Mucosa of gallbladder (tissue), 1 donor: ENCODE results near the gene VGLL2. TPM values are rescaled to one million over a fixed set of nuclear protein-coding genes. Genes with fewer than 3 reads are reported as not detected.

Experiments used
- DNase-seq: peaks from one replicate; pipeline ENCODE4 v3.0.0-alpha.2; 2020; ENCODE audit warnings: low spot score
- total RNA-seq: library from RNA; stranded (reverse); gene quantifications from one replicate; pipeline ENCODE4 v1.2.1, GENCODE V29; 2021
- donor health status: DM: no; HTN: no; CAD: no.

The VGLL2 gene
- total RNA-seq, 1 donor from 2014 or later = not detected

GRCh38 chr6:117268924-117269323, 3.6 kb downstream of the VGLL2 start:
- DNase-seq = no peak

DNA sequence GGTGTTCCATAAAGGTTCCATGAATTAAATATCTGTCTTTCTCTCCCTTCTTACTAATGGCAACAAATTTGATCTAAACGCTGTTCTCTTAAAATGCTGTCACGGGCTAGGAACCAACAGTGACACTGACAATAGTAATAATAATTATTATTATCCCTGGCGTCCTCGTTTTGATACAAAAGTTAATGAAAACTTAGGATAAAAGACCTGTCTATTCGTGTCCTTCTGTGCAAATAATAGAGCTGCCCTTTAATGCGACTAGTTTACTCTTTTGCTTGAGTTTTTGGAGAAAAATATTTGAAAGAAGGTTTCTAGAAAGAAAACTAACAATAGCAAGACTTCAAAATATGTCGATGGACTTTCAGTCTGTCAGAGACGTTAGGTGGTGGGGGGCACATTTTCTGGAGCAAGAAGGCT, 4.3 kb downstream of the VGLL2 start:
- DNase-seq = no peak

GRCh38 chr6:117270055-117270842, 4.9 kb downstream of the VGLL2 start:
- DNase-seq = no peak

GRCh38 chr6:117270843-117271507, 5.6 kb downstream of the VGLL2 start:
- no peak for DNase-seq

DNA sequence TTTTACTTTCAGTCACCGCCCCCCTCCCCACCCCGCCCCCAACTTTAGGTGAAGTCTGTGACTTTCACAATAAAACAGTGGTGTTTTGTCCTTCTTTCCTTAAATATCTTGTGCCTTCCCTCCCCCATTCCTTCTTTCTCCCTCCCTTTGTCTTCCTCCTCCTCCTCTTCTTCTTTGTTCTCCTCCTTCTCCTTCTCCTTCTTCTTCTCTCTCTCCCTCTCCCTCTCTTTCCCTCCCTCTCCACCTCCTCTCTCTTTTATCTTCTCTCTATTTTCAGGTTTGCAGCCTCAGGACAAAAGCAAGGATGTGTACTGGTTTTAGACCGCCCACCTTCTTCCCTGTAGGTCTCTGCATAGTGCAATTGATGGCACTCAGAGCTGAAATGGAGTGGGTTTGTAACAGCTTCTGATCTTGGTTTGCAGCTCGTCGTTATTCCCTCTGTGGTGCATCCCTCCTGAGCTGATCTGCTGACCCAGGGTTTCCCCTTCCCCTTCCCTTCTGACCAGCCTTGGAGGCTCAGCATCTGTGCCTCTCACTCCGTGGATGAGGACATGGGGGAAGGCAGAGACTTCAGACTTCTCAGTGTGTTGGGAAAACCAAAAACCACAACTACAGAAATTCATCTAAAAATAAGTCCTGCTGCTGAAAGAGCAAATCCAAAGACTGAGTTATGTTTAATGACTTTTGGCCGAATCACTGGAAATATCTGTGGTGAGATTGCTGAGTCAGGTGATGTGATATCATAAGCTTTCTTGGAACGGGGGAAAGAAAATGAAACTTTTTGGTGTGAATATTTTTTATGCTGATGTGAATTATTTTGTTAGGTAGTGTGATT, 6.9 kb downstream of the VGLL2 start:
- no peak for DNase-seq

DNA sequence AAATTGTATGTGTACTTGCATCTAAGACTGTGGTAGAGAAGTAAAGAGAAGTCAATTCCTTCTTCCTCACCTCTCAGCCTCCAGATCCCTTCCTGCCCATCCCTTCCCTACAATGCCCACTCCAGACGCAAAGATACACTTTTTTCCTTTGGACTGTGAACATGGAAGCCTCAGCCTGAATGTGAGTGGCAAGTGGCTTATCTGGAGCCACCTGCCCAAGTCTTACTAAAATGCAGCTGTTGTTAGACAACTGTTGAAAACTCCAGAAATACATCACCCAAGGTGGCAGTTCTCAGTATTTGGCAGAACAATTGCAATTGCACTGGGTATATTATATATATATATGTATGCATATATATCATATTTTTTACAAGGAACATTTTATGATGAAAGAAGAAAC, 7.5 kb downstream of the VGLL2 start:
- DNase-seq = no peak

- no peak for DNase-seq
These were observed 9.8 kb downstream of the VGLL2 start for GRCh38 chr6:117275205-117275604.

DNA sequence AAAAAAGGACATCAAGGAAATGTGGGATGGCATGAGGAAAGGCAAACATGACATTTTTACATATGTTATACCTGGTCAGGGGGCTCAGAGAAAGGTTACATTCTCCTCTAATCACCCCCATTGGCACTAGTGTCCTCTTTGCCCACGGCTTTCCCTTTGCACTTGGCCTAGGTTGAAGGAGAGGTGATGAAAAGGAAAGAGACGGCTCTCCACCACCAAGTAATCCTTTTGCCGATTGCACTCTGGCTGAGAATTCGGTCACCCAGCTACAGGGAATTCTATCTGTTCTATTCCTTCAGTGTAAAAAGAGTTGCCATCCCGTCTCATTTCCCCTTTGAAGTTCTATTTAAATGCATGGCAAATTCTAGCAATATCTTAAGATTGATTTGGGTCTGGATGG, 10.4 kb downstream of the VGLL2 start:
- no peak for DNase-seq

- DNase-seq = no peak
These were observed 11.5 kb downstream of the VGLL2 start for GRCh38 chr6:117276778-117277316.

GRCh38 chr6:117280922-117281321, 15.6 kb downstream of the VGLL2 start:
- no peak for DNase-seq

GRCh38 chr6:117288083-117288715, 22.8 kb downstream of the VGLL2 start:
- DNase-seq = no peak

- no peak for DNase-seq
These were observed 25.0 kb downstream of the VGLL2 start for GRCh38 chr6:117290173-117290846.

DNA sequence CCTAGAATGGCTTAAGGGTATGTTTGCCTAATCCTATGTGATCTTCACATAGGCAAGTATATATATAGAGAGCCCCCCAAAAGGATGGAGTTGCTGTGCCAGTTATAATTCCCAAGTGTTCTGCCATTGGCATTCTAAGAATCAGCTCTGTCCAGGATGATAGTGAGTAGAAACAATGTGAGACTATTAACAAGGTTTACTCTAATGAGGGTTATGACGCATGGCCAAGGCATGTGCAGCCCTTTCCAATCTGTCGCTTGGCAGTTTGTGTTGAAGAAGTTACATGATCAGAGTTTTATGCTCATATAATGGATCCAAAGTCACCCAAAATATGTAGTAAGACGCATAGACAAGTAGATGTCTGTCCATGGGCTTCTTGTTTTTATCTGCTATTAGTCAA, 33.6 kb downstream of the VGLL2 start:
- no peak for DNase-seq

GRCh38 chr6:117303323-117303722, 38.0 kb downstream of the VGLL2 start:
- no peak for DNase-seq

- DNase-seq = no peak
These were observed 39.1 kb downstream of the VGLL2 start for GRCh38 chr6:117304446-117304845.

DNA sequence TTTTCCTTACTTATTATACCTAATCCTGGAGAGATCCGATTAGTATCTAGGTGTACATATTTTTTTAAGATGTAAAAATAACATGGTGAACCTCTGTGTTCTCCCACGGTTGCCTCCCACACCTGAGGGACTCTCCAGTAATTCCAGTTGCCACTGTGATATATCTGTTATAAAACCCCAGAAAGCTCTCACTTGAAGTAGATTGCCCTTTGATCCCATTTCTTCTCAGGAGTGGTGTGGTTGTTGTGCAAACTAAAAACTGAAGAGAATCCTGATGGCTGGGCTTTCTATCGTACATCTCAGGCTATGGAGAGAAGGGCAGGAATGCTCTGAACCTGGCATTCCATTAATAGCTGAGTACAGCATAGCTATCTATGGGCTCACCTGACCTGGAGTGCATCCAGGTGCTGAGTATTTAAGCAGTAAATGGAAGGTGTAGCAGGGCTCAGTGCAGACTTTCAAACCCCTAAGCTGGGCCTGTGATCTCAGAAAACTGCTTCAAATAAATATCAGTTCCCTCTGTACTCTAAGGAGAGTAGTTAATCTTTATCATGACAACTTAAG, 41.0 kb downstream of the VGLL2 start:
- no peak for DNase-seq

DNA sequence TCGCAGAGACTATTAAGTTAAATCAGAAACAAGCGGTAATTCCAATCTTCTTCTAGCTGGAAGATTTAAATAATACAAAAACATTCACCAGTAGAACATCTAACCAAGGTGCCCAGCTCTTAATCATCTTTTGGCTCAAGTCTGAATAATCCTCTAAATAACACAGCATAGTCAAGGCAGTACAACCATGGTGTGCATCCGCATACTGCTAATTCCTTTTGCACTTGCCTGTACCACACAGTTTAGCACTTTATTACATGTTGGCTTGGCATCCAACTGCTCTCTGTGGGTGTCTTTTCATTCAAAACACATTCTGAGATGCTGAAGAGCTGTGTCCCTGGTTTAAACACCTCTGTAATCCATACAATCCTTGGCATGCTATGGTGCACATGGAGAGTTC, 42.3 kb downstream of the VGLL2 start:
- DNase-seq = no peak

DNA sequence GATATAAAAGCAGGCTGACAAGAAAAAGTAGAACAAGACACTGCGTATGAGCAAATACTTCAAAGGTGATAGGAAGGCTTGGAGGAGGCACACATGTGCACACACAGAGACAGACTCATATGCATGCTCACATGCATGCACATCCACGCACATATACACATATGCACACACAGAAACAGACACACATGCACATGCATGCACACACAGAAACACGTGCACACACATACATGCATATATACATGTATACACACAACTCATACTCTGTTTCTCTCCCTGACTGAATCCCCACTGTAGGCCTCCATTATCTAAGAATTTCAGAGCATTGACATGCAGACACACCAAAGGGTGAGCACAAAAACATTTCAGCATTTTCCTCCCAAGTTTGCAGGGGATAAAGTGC, 43.7 kb downstream of the VGLL2 start:
- no peak for DNase-seq

DNA sequence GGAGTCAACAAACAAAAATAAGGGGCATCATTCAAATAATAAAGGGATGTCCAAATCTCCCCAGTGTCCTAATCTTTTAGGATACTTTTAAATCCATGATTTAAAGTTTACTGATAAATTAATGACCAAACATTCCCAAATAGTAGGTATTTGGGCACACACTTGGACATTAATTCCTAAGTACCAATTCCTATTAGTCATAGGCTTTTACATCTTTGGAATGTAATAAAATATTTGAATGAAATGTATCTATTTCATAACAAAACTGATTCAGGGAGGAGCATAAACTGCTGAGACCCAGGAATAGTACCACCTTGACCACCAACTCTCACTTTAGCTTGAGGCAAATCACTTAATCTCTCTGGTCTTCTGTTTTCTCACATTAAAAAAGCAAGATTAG, 44.3 kb downstream of the VGLL2 start:
- DNase-seq = no peak

DNA sequence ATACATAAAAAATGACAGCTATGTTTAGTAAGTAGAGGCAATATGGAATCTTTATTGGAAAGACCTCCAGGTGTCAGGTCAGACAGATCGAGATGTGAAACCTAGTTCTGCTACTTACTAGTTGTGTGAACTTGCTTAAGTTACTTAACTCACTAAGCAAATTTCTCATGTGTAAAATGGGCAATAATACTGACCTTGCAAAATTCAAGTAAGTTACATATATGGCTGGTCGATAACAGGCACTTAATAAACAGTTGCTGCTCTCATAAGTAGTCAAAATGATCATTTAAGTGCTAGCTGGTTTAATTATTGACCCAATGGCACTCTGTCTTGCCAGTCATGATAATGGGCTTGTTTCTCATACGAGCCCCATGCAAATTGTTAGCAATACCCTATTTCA, 46.0 kb downstream of the VGLL2 start:
- no peak for DNase-seq

- no peak for DNase-seq
These were observed 46.4 kb downstream of the VGLL2 start for GRCh38 chr6:117311726-117312125.
